K562 (cell line): Measurements from ENCODE around the gene KCNQ2. TPM values are rescaled to one million over a fixed set of nuclear protein-coding genes. Genes with fewer than 3 reads are reported as not detected.
A peak's percentile ranks its signal among the peaks of the same experiment; 100 is the strongest.

Experiments used
- ATAC-seq: fragments of 200-7000 bp; cut with Tn5 transposase; 3 replicates; pipeline ENCODE4 v1.9.1; 2020; ENCODE audit warnings: moderate library complexity
- BruUV-seq: library from RNA; stranded (reverse); fragments of 400-500 nt; replicated peaks from 2 replicates; lab custom pipeline; 2021; lab: Mats Ljungman, UMichigan
- CTCF ChIA-PET: fragments of 300-600 bp; formaldehyde crosslinking; extraction: SDS; loops from one replicate; lab custom pipeline; 2021; ENCODE audit warnings: low intra/inter-chr PET ratio; lab: Yijun Ruan, JAX
- POLR2A ChIA-PET: fragments of 300-600, 350-650 bp; sonication (Branson Sonifier 250); formaldehyde crosslinking; extraction: SDS; loops from one replicate; lab custom pipeline; 2021; ENCODE audit warnings: antibody characterized with exemption, inconsistent platforms; lab: Yijun Ruan, JAX
- DNase-seq, 4 experiments: peaks; one replicate each; pipeline versions ENCODE4 v3.0.0 to v3.0.0-alpha.2; 2011 to 2018; ENCODE audit warnings: low spot score in 3 of 4, mixed read lengths in 3 of 4; ENCODE audit errors: extremely low read depth in 1 of 4
- FAIRE-seq: peaks from 2 replicates; lab custom pipeline; 2011; peaks lifted over from hg19 to GRCh38; lab: Jason Lieb, UNC
- H2AFZ ChIP-seq: 2 replicates; pipeline ENCODE4 v1.6.0; 2011; ENCODE audit warnings: low read depth, low read length, control low read depth, inconsistent platforms
- H3K27ac ChIP-seq: fragments of 200-600 bp; 3 replicates; pipeline ENCODE4 v1.8.0; 2011; ENCODE audit warnings: low read depth, mild to moderate bottlenecking, control low read depth, inconsistent platforms, low read length, moderate library complexity, mixed read lengths; ENCODE audit errors: extremely low read depth
- H3K27me3 ChIP-seq, 2 experiments: fragments of 300-600 bp in 1 of 2; 2 replicates in 1 of 2; 3 replicates in 1 of 2; pipeline versions ENCODE4 v1.6.0 to v1.8.0; 2011; ENCODE audit warnings: inconsistent platforms in 2 of 2, low read length in 2 of 2, mild to moderate bottlenecking in 1 of 2, mixed read lengths in 1 of 2, moderate library complexity in 1 of 2; ENCODE audit not compliant: control insufficient read depth in 2 of 2, insufficient read depth in 2 of 2
- H3K36me3 ChIP-seq: fragments of 300-600 bp; 3 replicates; pipeline ENCODE4 v1.8.0; 2011; ENCODE audit warnings: mild to moderate bottlenecking, low read length, inconsistent platforms; ENCODE audit not compliant: control insufficient read depth, insufficient read depth
- H3K4me1 ChIP-seq, 2 experiments: fragments of 200-600 bp in 1 of 2; replicated peaks in 1 of 2; 2 replicates in 1 of 2; 3 replicates in 1 of 2; pipeline versions ENCODE4 v1.5.1 to v1.8.0; 2011; ENCODE audit warnings: inconsistent platforms in 2 of 2, low read length in 2 of 2, mild to moderate bottlenecking in 1 of 2, mixed read lengths in 1 of 2, moderate library complexity in 1 of 2; ENCODE audit not compliant: control insufficient read depth in 2 of 2, insufficient read depth in 2 of 2
- H3K4me2 ChIP-seq: 2 replicates; pipeline ENCODE4 v1.6.1; 2011; ENCODE audit warnings: low read length, control low read depth, inconsistent platforms, mixed read lengths; ENCODE audit not compliant: insufficient read depth
- H3K4me3 ChIP-seq: fragments of 200-600 bp; sonication (generic), shearing (Covaris generic); 2 replicates; pipeline ENCODE4 v1.5.1; 2016; ENCODE audit warnings: control low read depth, inconsistent platforms
- H3K79me2 ChIP-seq: fragments of 200-600 bp; 3 replicates; pipeline ENCODE4 v1.8.0; 2011; ENCODE audit warnings: low read length, inconsistent platforms; ENCODE audit not compliant: control insufficient read depth, insufficient read depth
- H3K9ac ChIP-seq, 2 experiments: 2 replicates each; pipeline versions ENCODE4 v1.6.0 to v1.6.1; 2011; ENCODE audit warnings: low read depth in 2 of 2, low read length in 2 of 2, control low read depth in 1 of 2, inconsistent platforms in 1 of 2, mild to moderate bottlenecking in 1 of 2, mixed read lengths in 1 of 2; ENCODE audit not compliant: insufficient read depth in 1 of 2
- H3K9me1 ChIP-seq: one replicate; pipeline ENCODE4 v1.6.0; 2011; ENCODE audit warnings: inconsistent platforms, mild to moderate bottlenecking, low read length, moderate library complexity; ENCODE audit not compliant: control insufficient read depth, insufficient read depth
- H3K9me3 ChIP-seq: replicated peaks from 2 replicates; pipeline ENCODE4 v1.5.1; 2011; ENCODE audit warnings: low read depth, low read length, inconsistent platforms; ENCODE audit not compliant: control insufficient read depth, insufficient read depth
- H4K20me1 ChIP-seq: replicated peaks from 2 replicates; pipeline ENCODE4 v1.6.1; 2011; ENCODE audit warnings: low read length, inconsistent platforms, mixed read lengths; ENCODE audit not compliant: control insufficient read depth, insufficient read depth
- GATA2 ChIP-seq: sonication (generic); formaldehyde crosslinking; IDR thresholded peaks from 2 replicates; pipeline ENCODE4 v1.4.0; 2020; ENCODE audit warnings: mild to moderate bottlenecking, missing genetic modification reagents
- HDAC1 ChIP-seq, 2 experiments: fragments of 450-650 bp; IDR thresholded peaks; 2 replicates each; pipeline ENCODE4 v1.6.1; 2016 to 2017; ENCODE audit warnings: inconsistent platforms in 1 of 2, mild to moderate bottlenecking in 1 of 2, moderate library complexity in 1 of 2
- IFI16 ChIP-seq: fragments of 250-450 bp; sonication (Bioruptor Pico); IDR thresholded peaks from 2 replicates; pipeline ENCODE4 v2.1.2; 2022; ENCODE audit warnings: mild to moderate bottlenecking, inconsistent platforms
- KDM5B ChIP-seq: fragments of 200-600 bp; sonication (generic); IDR thresholded peaks from 2 replicates; pipeline ENCODE4 v1.6.1; 2012; ENCODE audit warnings: low read depth, mild to moderate bottlenecking, moderate library complexity, low read length, control low read depth, inconsistent platforms; ENCODE audit not compliant: insufficient replicate concordance
- RUNX1 ChIP-seq: sonication (generic); IDR thresholded peaks from 2 replicates; pipeline ENCODE4 v1.6.1; 2016; ENCODE audit warnings: antibody characterized with exemption, low read depth
- SETDB1 ChIP-seq: IDR thresholded peaks from one replicate; pipeline ENCODE4 v1.6.1; 2012; ENCODE audit warnings: low read length, control low read depth, inconsistent platforms
- ZFP1 ChIP-seq: fragments of 450-650 bp; formaldehyde crosslinking; IDR thresholded peaks from 2 replicates; pipeline ENCODE4 v1.4.0; 2020; ENCODE audit warnings: mild to moderate bottlenecking, mixed read lengths
- ZNF431 ChIP-seq: sonication (generic); formaldehyde crosslinking; IDR thresholded peaks from 2 replicates; pipeline ENCODE4 v1.8.0; 2022; ENCODE audit warnings: mild to moderate bottlenecking, missing genetic modification reagents
- WGBS: fragments of 100-300 bp; shearing (Covaris generic); methylation state at CpG from one replicate; pipeline ENCODE4 v1.1.6; 2016; ENCODE audit warnings: low coverage, mixed read lengths; ENCODE audit not compliant: insufficient coverage; ENCODE audit errors: missing lambda C conversion rate; 5-methylcytosine and 5-hydroxymethylcytosine counted together
- in situ Hi-C: fragments of 300-500 bp; cut with MboI; formaldehyde crosslinking; loops from 4 replicates; pipeline ENCODE4 v1.15.0; 2018; ENCODE audit warnings: inconsistent platforms, mixed read lengths
- intact Hi-C: fragments of 100-400 bp; cut with micrococcal nuclease; formaldehyde crosslinking; loops from 2 replicates; pipeline ENCODE4 v1.14.2; 2022
- polyA plus RNA-seq, 8 experiments: library from polyadenylated mRNA; depleted of rRNA in 4 of 8; stranded (reverse) in 5 of 8; unstranded in 3 of 8; fragments of >200 nt; fragmentation: Nextera tagmentation in 2 of 8; fragmentation: Illumina TruSeq in 1 of 8; extraction: Ambion mirVana in 2 of 8; extraction: Trizol in 1 of 8; gene quantifications; 2 replicates each; pipeline versions ENCODE4 v1.2.1 to v1.2.3, GENCODE V29; 2011 to 2014; ENCODE audit warnings: inconsistent platforms in 1 of 8, missing spikeins in 1 of 8
- total RNA-seq, 7 experiments: library from RNA; depleted of rRNA in 6 of 7; stranded (reverse); fragments of >200 nt in 6 of 7; fragmentation: Illumina TruSeq in 2 of 7; extraction: Trizol in 2 of 7; gene quantifications; 2 replicates each; pipeline versions ENCODE4 v1.2.1 to v1.2.3, GENCODE V29; 2011 to 2021; ENCODE audit warnings: low replicate concordance in 1 of 7
- TF ChIP-seq, protein P1 (sequence below), 2 experiments: fragments of 250-450 bp in 1 of 2; fragments of 450-650 bp in 1 of 2; sonication (Bioruptor Pico) in 1 of 2; IDR thresholded peaks; 2 replicates each; pipeline versions ENCODE4 v1.6.1 to v1.8.0; 2016 to 2021; ENCODE audit warnings: mild to moderate bottlenecking in 2 of 2, moderate library complexity in 2 of 2, missing compliant biosample characterization in 1 of 2, missing genetic modification characterization in 1 of 2
- TF ChIP-seq, protein P2 (sequence below): fragments of 250-450 bp; sonication (Bioruptor Pico); IDR thresholded peaks from 2 replicates; pipeline ENCODE4 v1.9.0; 2021; ENCODE audit warnings: mild to moderate bottlenecking, inconsistent platforms
- TF ChIP-seq, protein P3 (sequence below): IDR thresholded peaks from 2 replicates; pipeline ENCODE4 v1.6.1; 2012; ENCODE audit warnings: low read depth, low read length, improper control_type of control experiment, borderline replicate concordance

KCNQ2 gene
- total and polyA plus RNA-seq, 9 of the 15 experiments (the other 6 are each of a cell fraction or from before 2014, with no cell fraction given) = 0.13 to 0.16 TPM; not detected in 7

DNA sequence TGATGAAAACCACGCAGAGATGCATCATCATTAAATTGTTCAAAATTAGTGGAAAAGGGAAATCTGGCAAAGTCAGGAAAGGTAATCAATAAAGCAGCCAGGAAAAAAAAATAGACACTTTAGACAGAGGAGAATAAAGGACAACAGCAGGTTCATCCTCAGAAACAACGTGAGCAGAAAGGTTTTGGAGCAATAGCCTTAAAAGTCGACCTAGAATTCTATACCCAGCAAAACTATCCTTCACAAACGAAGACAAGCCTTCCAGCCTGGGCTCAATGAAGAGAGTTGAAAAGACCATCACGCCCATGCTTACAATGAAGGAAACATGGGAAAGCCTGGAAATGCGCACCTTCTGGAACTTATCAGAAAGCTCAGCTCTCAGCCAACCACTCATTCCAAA is 86.6 kb downstream of the KCNQ2 start:
- in situ Hi-C loops = no loop called here
- FAIRE-seq (no peak), ATAC-seq (no peak), DNase-seq (no peak)
- H3K4me1 ChIP-seq = peaks cover 0 to 8% of the 10 kb centered on the region in 2 experiments; a peak in 2 of 5 replicates
- no peak overlapping the region for H3K4me2 ChIP-seq
- no peak overlapping the region for H3K9ac ChIP-seq
- no peaks in the 10 kb centered on the region for H3K79me2 ChIP-seq
- H3K4me3 ChIP-seq = no peak overlapping the region
- TF ChIP-seq HDAC1 (IDR thresholded peaks at IDR 0.05) (no peak), ZFP1 (CRISPR knock-in tag) (peak; percentile 85)
- intact Hi-C loops = no loop called here
- H3K27ac ChIP-seq = no peak overlapping the region
- WGBS = 3% methylated on average over 6 of the region's 6 CpGs
- H3K36me3 ChIP-seq = no peaks in the 10 kb centered on the region
- ChIA-PET POLR2A (no interaction called here), CTCF (no interaction called here)
- no peaks in the 10 kb centered on the region; a peak in 1 of 5 replicates for H3K27me3 ChIP-seq
- BruUV-seq = no TSS peak
- H3K9me3 ChIP-seq = peaks cover 8% of the 10 kb centered on the region
- no peak overlapping the region for H2AFZ ChIP-seq
- H3K9me1 ChIP-seq = no peaks in the 10 kb centered on the region
- H4K20me1 ChIP-seq = no peaks in the 10 kb centered on the region

DNA sequence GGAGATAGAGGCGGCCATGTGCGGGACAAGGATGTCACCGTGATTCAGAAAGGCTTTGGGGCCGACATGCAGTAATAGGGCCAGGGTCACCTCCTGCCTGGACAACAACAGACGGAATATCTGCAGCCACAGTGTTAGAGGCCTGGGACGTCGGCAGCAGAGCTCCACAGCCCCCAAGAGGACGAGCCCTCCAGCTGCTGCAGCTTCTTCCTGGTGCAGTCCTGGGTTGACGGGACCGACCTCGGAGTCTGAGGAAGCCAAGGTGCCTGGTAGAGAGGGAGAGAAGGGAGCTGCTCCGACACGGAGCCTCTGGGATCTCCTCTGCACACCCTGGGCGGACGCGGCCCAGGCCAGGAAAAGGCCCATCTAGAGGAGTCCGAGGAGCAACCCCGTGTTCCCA is 88.1 kb downstream of the KCNQ2 start:
- Histone ChIP-seq H3K27ac (no peak overlapping the region), H3K4me2 (no peak overlapping the region), H3K9ac (no peak overlapping the region), H3K4me3 (no peak overlapping the region), H3K79me2 (no peaks in the 10 kb centered on the region), H2AFZ (no peak overlapping the region), H3K9me3 (peaks cover 8% of the 10 kb centered on the region), H3K9me1 (no peaks in the 10 kb centered on the region), H4K20me1 (no peaks in the 10 kb centered on the region), H3K36me3 (no peaks in the 10 kb centered on the region), H3K27me3 (peaks cover 0 to 13% of the 10 kb centered on the region in 2 experiments; a peak in 2 of 5 replicates), H3K4me1 (peaks cover 0 to 8% of the 10 kb centered on the region in 2 experiments; a peak in 2 of 5 replicates)
- FAIRE-seq (no peak), ATAC-seq (no peak), DNase-seq (no peak)
- in situ Hi-C loops = no loop called here
- 10% methylated on average over 13 of the region's 18 CpGs for WGBS
- intact Hi-C loops = loop anchor here (5.0 kb wide), 2 partner anchors 162 to 202 kb away; no protein-coding TSS in a partner anchor
- ChIA-PET POLR2A (no interaction called here), CTCF (no interaction called here)
- no TSS peak for BruUV-seq
- no peak for TF ChIP-seq KDM5B
- TF ChIP-seq SETDB1 = no peak
- TF ChIP-seq GATA2 = no peak
- TF ChIP-seq, protein P1, sequence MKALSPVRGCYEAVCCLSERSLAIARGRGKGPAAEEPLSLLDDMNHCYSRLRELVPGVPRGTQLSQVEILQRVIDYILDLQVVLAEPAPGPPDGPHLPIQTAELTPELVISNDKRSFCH (CRISPR knock-in tag; IDR thresholded peaks at IDR 0.05) = no peak
- TF ChIP-seq, protein P1 (tag; IDR thresholded peaks at IDR 0.05) = no peak
- no peak for TF ChIP-seq ZNF431 (CRISPR knock-in tag)
- no peak for TF ChIP-seq IFI16 (CRISPR knock-in tag)
- TF ChIP-seq, protein P2, sequence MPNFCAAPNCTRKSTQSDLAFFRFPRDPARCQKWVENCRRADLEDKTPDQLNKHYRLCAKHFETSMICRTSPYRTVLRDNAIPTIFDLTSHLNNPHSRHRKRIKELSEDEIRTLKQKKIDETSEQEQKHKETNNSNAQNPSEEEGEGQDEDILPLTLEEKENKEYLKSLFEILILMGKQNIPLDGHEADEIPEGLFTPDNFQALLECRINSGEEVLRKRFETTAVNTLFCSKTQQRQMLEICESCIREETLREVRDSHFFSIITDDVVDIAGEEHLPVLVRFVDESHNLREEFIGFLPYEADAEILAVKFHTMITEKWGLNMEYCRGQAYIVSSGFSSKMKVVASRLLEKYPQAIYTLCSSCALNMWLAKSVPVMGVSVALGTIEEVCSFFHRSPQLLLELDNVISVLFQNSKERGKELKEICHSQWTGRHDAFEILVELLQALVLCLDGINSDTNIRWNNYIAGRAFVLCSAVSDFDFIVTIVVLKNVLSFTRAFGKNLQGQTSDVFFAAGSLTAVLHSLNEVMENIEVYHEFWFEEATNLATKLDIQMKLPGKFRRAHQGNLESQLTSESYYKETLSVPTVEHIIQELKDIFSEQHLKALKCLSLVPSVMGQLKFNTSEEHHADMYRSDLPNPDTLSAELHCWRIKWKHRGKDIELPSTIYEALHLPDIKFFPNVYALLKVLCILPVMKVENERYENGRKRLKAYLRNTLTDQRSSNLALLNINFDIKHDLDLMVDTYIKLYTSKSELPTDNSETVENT = no peak
- TF ChIP-seq, protein P3, sequence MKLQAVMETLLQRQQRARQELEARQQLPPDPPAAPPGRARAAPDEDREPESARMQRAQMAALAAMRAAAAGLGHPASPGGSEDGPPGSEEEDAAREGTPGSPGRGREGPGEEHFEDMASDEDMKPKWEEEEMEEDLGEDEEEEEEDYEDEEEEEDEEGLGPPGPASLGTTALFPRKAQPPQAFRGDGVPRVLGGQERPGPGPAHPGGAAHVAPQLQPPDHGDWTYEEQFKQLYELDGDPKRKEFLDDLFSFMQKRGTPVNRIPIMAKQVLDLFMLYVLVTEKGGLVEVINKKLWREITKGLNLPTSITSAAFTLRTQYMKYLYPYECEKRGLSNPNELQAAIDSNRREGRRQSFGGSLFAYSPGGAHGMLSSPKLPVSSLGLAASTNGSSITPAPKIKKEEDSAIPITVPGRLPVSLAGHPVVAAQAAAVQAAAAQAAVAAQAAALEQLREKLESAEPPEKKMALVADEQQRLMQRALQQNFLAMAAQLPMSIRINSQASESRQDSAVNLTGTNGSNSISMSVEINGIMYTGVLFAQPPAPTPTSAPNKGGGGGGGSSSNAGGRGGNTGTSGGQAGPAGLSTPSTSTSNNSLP = no peak
- TF ChIP-seq RUNX1 = no peak
